OCI-LY7 (cell line): Measurements from ENCODE around the gene ACSL3. TPM values are rescaled to one million over a fixed set of nuclear protein-coding genes. Genes with fewer than 3 reads are reported as not detected.
"Not testable (repeated sequence)": the region's sequence is repeated elsewhere in the genome, so short reads cannot be mapped to it uniquely, and the experiment has no call there.

Experiments used
- BruUV-seq: library from RNA; stranded (reverse); fragments of 400-500 nt; replicated peaks from 2 replicates; lab custom pipeline; 2021; lab: Mats Ljungman, UMichigan
- CTCF ChIA-PET: fragments of 300-600 bp; sonication (Branson Sonifier 250); formaldehyde crosslinking; loops from one replicate; lab custom pipeline; 2022; ENCODE audit warnings: antibody characterized with exemption; ENCODE audit not compliant: unreplicated experiment; lab: Charles Lee
- POLR2A ChIA-PET: fragments of 300-600 bp; sonication (Branson Sonifier 250); formaldehyde crosslinking; loops from one replicate; lab custom pipeline; 2022; ENCODE audit warnings: antibody characterized with exemption; lab: Charles Lee
- DNase-seq: peaks from one replicate; pipeline ENCODE4 v3.0.0-alpha.2; 2015; ENCODE audit warnings: low spot score
- H2AFZ ChIP-seq: fragments of 200-600 bp; sonication (generic), shearing (Covaris generic); 2 replicates; pipeline ENCODE4 v1.6.1; 2014; ENCODE audit warnings: mild to moderate bottlenecking, antibody characterized with exemption, low read length, moderate library complexity
- H3K27ac ChIP-seq: fragments of 200-600 bp; sonication (generic); 2 replicates; pipeline ENCODE4 v1.5.1; 2014; ENCODE audit warnings: mixed run types, low read depth, mild to moderate bottlenecking, moderate library complexity, low read length, inconsistent platforms; ENCODE audit not compliant: poor library complexity, severe bottlenecking
- H3K36me3 ChIP-seq: fragments of 200-600 bp; sonication (generic); 2 replicates; pipeline ENCODE4 v1.6.1; 2014; ENCODE audit warnings: mild to moderate bottlenecking, antibody characterized with exemption, low read length, moderate library complexity, mixed read lengths; ENCODE audit not compliant: insufficient read depth
- H3K4me1 ChIP-seq: fragments of 200-600 bp; sonication (generic); 2 replicates; pipeline ENCODE4 v1.5.1; 2014; ENCODE audit warnings: mild to moderate bottlenecking, low read length; ENCODE audit not compliant: insufficient read depth, poor library complexity, severe bottlenecking
- H3K4me2 ChIP-seq: fragments of 200-600 bp; sonication (generic); 2 replicates; pipeline ENCODE4 v1.6.1; 2014; ENCODE audit warnings: mild to moderate bottlenecking, low read length
- H3K4me3 ChIP-seq: fragments of 200-600 bp; sonication (generic); 2 replicates; pipeline ENCODE4 v1.5.1; 2014; ENCODE audit warnings: mild to moderate bottlenecking, low read depth, low read length; ENCODE audit not compliant: poor library complexity, severe bottlenecking
- H3K79me2 ChIP-seq: fragments of 200-600 bp; sonication (generic); 2 replicates; pipeline ENCODE4 v1.6.1; 2016; ENCODE audit warnings: low read depth, mild to moderate bottlenecking, low read length, moderate library complexity, mixed read lengths; ENCODE audit not compliant: insufficient read depth
- H3K9me2 ChIP-seq: fragments of 200-600 bp; sonication (generic); 2 replicates; pipeline ENCODE4 v1.6.1; 2016; ENCODE audit warnings: mild to moderate bottlenecking, low read length, mixed read lengths; ENCODE audit not compliant: insufficient read depth
- H3K9me3 ChIP-seq: fragments of 200-600 bp; sonication (generic); 2 replicates; pipeline ENCODE4 v1.6.1; 2014; ENCODE audit warnings: mild to moderate bottlenecking, mixed run types, low read length, mixed read lengths
- H4K20me1 ChIP-seq: fragments of 200-600 bp; sonication (generic); 2 replicates; pipeline ENCODE4 v1.6.1; 2014; ENCODE audit warnings: mild to moderate bottlenecking, antibody characterized with exemption, low read length, moderate library complexity, mixed read lengths; ENCODE audit not compliant: insufficient read depth
- EZH2phosphoT487 ChIP-seq: fragments of 200-600 bp; sonication (generic); IDR thresholded peaks from 2 replicates; pipeline ENCODE4 v1.6.1; 2018; ENCODE audit warnings: low read depth, borderline replicate concordance, mild to moderate bottlenecking, mixed run types, antibody characterized with exemption, low read length, moderate library complexity, mixed read lengths
- intact Hi-C: fragments of 100-400 bp; cut with micrococcal nuclease; formaldehyde crosslinking; loops from one replicate; pipeline ENCODE4 v1.10.0; 2022; ENCODE audit not compliant: unreplicated experiment
- total RNA-seq, 2 experiments: library from RNA; depleted of rRNA in 1 of 2; stranded (reverse); fragments of >200 nt in 1 of 2; shearing (Covaris generic) in 1 of 2; gene quantifications; 2 replicates each; pipeline ENCODE4 v1.2.3, GENCODE V29; 2014 to 2022
- TF ChIP-seq, protein P1 (sequence below): fragments of 200-600 bp; sonication (generic); conservative IDR thresholded peaks from 2 replicates; pipeline ENCODE4 v1.5.1; 2014; ENCODE audit warnings: mild to moderate bottlenecking, antibody characterized with exemption, low read length, moderate library complexity, mixed read lengths

ACSL3 gene
- total RNA-seq, 2 experiments from 2014 or later = 62.6 to 83.2 TPM

DNA sequence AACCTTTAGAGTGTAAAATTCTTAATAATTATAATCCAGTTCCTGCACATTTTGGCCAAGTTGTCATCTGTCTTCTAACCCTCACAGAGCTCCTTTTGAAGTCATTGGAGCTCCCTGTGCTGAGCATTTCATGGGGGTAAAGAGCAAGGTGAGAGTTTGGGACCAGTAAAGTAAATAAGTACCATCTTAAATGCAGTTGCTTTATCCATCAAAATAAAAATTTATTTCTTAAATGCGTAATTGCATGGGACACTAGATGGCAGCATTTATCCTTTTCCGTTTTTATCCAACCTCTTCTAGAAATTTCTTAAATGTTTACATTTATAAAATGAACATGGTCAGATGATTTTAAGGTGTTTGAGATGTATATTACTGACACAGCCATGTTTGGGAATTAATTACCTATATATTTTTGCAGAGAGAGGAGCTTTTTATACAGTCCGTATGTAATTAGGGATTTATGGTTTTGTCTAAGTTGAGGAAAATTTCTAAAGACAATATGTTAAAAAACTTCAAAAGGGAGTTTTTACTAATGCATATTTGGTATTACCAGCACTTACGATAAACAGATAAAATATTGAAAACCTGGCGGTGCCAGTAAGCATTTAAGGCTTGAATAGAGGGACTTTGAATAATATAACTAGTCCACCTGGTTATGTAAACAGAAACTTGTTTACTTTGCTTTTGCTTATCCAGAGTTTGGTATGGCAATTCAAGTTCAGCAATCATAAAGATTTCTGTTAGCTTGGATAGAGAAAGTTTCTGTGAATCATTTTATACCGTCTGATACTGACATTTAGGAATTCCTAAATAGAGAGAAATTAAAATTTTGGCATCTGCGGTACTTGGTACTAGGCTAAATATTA is 54.5 kb downstream of the ACSL3 start:
- peaks cover 48% of the 10 kb centered on the region for H3K4me1 ChIP-seq
- H3K4me3 ChIP-seq = no peak overlapping the region
- peak overlapping the region; percentile 98 for H3K27ac ChIP-seq
- ChIA-PET CTCF (interaction anchor here (2.0 kb wide), 1 partner anchor 23 kb away, joined by 5 read pairs; no protein-coding TSS in a partner anchor), POLR2A (interaction anchor here (0.8 to 1.3 kb wide), 3 partner anchors 10 to 56 kb away, joined by 3 to 4 read pairs (median 4); no protein-coding TSS in a partner anchor)
- H3K4me2 ChIP-seq = peak overlapping the region; percentile 86
- intact Hi-C loops = loop anchor here (1.0 to 10.0 kb wide), 2 partner anchors 24 to 919 kb away; partner anchors contain the start of gene AP1S3
- DNase-seq = peak; percentile 46
- no peak for TF ChIP-seq EZH2phosphoT487
- TF ChIP-seq, protein P1, sequence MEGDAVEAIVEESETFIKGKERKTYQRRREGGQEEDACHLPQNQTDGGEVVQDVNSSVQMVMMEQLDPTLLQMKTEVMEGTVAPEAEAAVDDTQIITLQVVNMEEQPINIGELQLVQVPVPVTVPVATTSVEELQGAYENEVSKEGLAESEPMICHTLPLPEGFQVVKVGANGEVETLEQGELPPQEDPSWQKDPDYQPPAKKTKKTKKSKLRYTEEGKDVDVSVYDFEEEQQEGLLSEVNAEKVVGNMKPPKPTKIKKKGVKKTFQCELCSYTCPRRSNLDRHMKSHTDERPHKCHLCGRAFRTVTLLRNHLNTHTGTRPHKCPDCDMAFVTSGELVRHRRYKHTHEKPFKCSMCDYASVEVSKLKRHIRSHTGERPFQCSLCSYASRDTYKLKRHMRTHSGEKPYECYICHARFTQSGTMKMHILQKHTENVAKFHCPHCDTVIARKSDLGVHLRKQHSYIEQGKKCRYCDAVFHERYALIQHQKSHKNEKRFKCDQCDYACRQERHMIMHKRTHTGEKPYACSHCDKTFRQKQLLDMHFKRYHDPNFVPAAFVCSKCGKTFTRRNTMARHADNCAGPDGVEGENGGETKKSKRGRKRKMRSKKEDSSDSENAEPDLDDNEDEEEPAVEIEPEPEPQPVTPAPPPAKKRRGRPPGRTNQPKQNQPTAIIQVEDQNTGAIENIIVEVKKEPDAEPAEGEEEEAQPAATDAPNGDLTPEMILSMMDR = peak; percentile 92
- H3K9me3 ChIP-seq = no peaks in the 10 kb centered on the region
- H4K20me1 ChIP-seq = no peaks in the 10 kb centered on the region
- no TSS peak for BruUV-seq
- peaks cover 33% of the 10 kb centered on the region; the same call in 1 of the 2 replicates for H3K36me3 ChIP-seq
- peaks cover 44% of the 10 kb centered on the region; the same call in 1 of the 2 replicates for H3K79me2 ChIP-seq
- H3K9me2 ChIP-seq = no peaks in the 10 kb centered on the region
- no peak overlapping the region; the same call in 1 of the 2 replicates for H2AFZ ChIP-seq

DNA sequence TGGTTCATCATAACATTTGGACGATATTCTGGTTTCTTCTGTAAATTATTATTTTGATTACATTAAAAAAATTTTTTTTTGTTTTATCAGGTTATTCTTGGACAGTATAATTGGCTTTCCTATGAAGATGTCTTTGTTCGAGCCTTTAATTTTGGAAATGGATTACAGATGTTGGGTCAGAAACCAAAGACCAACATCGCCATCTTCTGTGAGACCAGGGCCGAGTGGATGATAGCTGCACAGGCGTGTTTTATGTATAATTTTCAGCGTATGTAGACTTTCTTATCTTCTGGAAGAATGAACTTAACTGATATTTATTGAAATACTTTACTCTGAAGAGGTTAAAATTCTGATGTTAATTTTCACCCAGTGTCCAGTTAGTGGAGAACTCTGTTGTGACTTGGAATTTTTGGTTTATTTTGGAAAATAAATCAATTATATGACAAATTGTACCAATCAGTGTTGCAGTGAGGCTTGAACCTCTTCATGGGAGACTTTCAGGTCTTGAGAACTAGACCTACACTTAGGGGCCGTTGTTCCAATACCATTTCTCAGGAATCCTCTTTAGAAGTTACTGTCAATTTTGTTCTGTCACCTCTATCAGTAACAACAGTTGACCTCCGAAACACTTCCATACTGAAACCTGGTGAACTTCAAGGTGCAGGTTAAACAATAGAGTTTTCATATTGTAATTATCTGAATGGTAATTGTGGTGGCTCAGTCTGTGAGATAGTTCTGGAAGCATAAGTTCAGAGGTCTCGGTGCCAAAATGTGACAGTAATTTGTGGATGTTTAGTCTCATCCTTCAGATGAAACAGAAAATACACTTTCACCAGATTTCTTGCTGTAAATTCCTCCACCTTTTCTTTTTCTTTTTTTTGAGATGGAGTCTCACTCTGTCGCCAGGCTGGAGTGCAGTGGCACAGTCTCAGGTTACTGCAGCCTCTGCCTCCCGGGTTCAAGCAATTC is 55.7 kb downstream of the ACSL3 start:
- no peaks in the 10 kb centered on the region for H4K20me1 ChIP-seq
- peaks cover 39% of the 10 kb centered on the region; the same call in 1 of the 2 replicates for H3K79me2 ChIP-seq
- H3K36me3 ChIP-seq = peaks cover 42% of the 10 kb centered on the region; the same call in 1 of the 2 replicates
- no peak for DNase-seq
- H3K9me3 ChIP-seq = no peaks in the 10 kb centered on the region
- no peaks in the 10 kb centered on the region for H3K9me2 ChIP-seq
- no peak overlapping the region for H2AFZ ChIP-seq
- H3K27ac ChIP-seq = no peak overlapping the region
- ChIA-PET POLR2A (interaction anchor here (0.6 kb wide), 1 partner anchor 203 kb away, joined by 7 read pairs; no protein-coding TSS in a partner anchor), CTCF (no interaction called here)
- no peak overlapping the region for H3K4me3 ChIP-seq
- H3K4me2 ChIP-seq = no peak overlapping the region
- intact Hi-C loops = loop anchor here (10.0 kb wide), 1 partner anchor 918 kb away; the partner anchor contains the start of gene AP1S3
- H3K4me1 ChIP-seq = peaks cover 36% of the 10 kb centered on the region
- no peak for TF ChIP-seq EZH2phosphoT487
- TF ChIP-seq, protein P1 = peak; percentile 44; the same call in 1 of the 2 replicates
- BruUV-seq = no TSS peak

- H4K20me1 ChIP-seq, DNase-seq, H3K9me2 ChIP-seq, H2AFZ ChIP-seq, BruUV-seq, H3K9me3 ChIP-seq, CTCF ChIA-PET, H3K27ac ChIP-seq, H3K4me2 ChIP-seq, H3K4me3 ChIP-seq: not testable (repeated sequence)
- H3K79me2 ChIP-seq = peaks cover 39% of the 10 kb centered on the region; the same call in 1 of the 2 replicates
- intact Hi-C loops = loop anchor here (10.0 kb wide), 1 partner anchor 918 kb away; the partner anchor contains the start of gene AP1S3
- POLR2A ChIA-PET = interaction anchor here (0.6 kb wide), 1 partner anchor 204 kb away, joined by 7 read pairs; no protein-coding TSS in a partner anchor
- peaks cover 49% of the 10 kb centered on the region; the same call in 1 of the 2 replicates for H3K36me3 ChIP-seq
- peaks cover 31% of the 10 kb centered on the region for H3K4me1 ChIP-seq
Measured at GRCh38 chr2:222917212-222917611, 56.4 kb downstream of the ACSL3 start.
